SK-N-SH (cell line): ENCODE measurements around the gene PSENEN. TPM values are rescaled to one million over a fixed set of nuclear protein-coding genes. Genes with fewer than 3 reads are reported as not detected.

Experiments
- CTCF ChIA-PET: fragments of 300-600, 350-600 bp; formaldehyde crosslinking; extraction: SDS; loops from one replicate; lab custom pipeline; 2021; lab: Yijun Ruan, JAX
- POLR2A ChIA-PET: fragments of 350-600 bp; sonication (Branson Sonifier 250); formaldehyde crosslinking; extraction: SDS; loops from one replicate; lab custom pipeline; 2020; ENCODE audit warnings: antibody characterized with exemption, inconsistent platforms; lab: Yijun Ruan, JAX
- DNase-seq: peaks from one replicate; pipeline ENCODE4 v3.0.0; 2012
- H2AFZ ChIP-seq: fragments of 200-600 bp; sonication (generic); 2 replicates; pipeline ENCODE4 v1.8.1; 2016; ENCODE audit warnings: antibody characterized with exemption, mild to moderate bottlenecking, low read depth
- H3F3A ChIP-seq: fragments of 200-600 bp; sonication (generic); replicated peaks from 2 replicates; pipeline ENCODE3; 2016; ENCODE audit warnings: antibody characterized with exemption, mild to moderate bottlenecking; ENCODE audit not compliant: insufficient read depth
- H3K27ac ChIP-seq, 2 experiments: fragments of 200-500 bp in 1 of 2; fragments of 200-600 bp in 1 of 2; sonication (Bioruptor generic) in 1 of 2; sonication (generic), shearing (Covaris generic) in 1 of 2; 2 replicates each; pipeline versions ENCODE4 v1.5.1 to v1.6.1; 2014 to 2016; ENCODE audit warnings: low read depth in 2 of 2, inconsistent platforms in 1 of 2, low read length in 1 of 2, mild to moderate bottlenecking in 1 of 2, mixed read lengths in 1 of 2
- H3K27me3 ChIP-seq: fragments of 200-600 bp; sonication (generic), shearing (Covaris generic); 2 replicates; pipeline ENCODE4 v1.6.1; 2016; ENCODE audit warnings: mixed run types; ENCODE audit not compliant: insufficient read depth
- H3K36me3 ChIP-seq, 2 experiments: fragments of 200-500 bp in 1 of 2; fragments of 200-600 bp in 1 of 2; sonication (Bioruptor generic) in 1 of 2; sonication (generic) in 1 of 2; replicated peaks in 1 of 2; 2 replicates each; pipeline versions ENCODE3 to v1.5.1; 2014 to 2016; ENCODE audit warnings: low read length in 1 of 2, mild to moderate bottlenecking in 1 of 2; ENCODE audit not compliant: insufficient read depth in 2 of 2, control insufficient read depth in 1 of 2
- H3K4me1 ChIP-seq, 2 experiments: fragments of 200-500 bp in 1 of 2; fragments of 200-600 bp in 1 of 2; sonication (Bioruptor generic) in 1 of 2; sonication (generic), shearing (Covaris generic) in 1 of 2; 2 replicates each; pipeline versions ENCODE4 v1.5.1 to v1.6.1; 2014 to 2016; ENCODE audit warnings: low read depth in 1 of 2, low read length in 1 of 2, mixed run types in 1 of 2; ENCODE audit not compliant: insufficient read depth in 2 of 2, control insufficient read depth in 1 of 2
- H3K4me2 ChIP-seq: fragments of 200-600 bp; sonication (generic), shearing (Covaris generic); 2 replicates; pipeline ENCODE4 v1.6.1; 2017; ENCODE audit warnings: mixed run types
- H3K4me3 ChIP-seq, 2 experiments: fragments of 200-500 bp in 1 of 2; fragments of 200-600 bp in 1 of 2; sonication (Bioruptor generic) in 1 of 2; sonication (generic), shearing (Covaris generic) in 1 of 2; 2 replicates each; pipeline versions ENCODE4 v1.5.1 to v1.8.1; 2014 to 2016; ENCODE audit warnings: low read depth in 2 of 2, inconsistent platforms in 1 of 2, low read length in 1 of 2, mild to moderate bottlenecking in 1 of 2, mixed read lengths in 1 of 2, moderate library complexity in 1 of 2
- H3K79me2 ChIP-seq: fragments of 200-600 bp; sonication (generic); 2 replicates; pipeline ENCODE4 v1.8.1; 2017; ENCODE audit warnings: mild to moderate bottlenecking; ENCODE audit not compliant: insufficient read depth
- H3K9ac ChIP-seq: fragments of 200-600 bp; sonication (generic); 2 replicates; pipeline ENCODE4 v1.6.1; 2017; ENCODE audit warnings: mixed run types
- H3K9me2 ChIP-seq: fragments of 200-600 bp; sonication (generic); 2 replicates; pipeline ENCODE4 v1.6.1; 2017; ENCODE audit warnings: mixed run types
- H3K9me3 ChIP-seq: fragments of 200-600 bp; sonication (generic); 2 replicates; pipeline ENCODE4 v1.6.1; 2017; ENCODE audit warnings: mixed run types, mild to moderate bottlenecking, moderate library complexity
- H4K20me1 ChIP-seq: fragments of 200-600 bp; sonication (generic); 2 replicates; pipeline ENCODE4 v1.6.1; 2017; ENCODE audit warnings: mild to moderate bottlenecking, mixed run types; ENCODE audit not compliant: insufficient read depth
- FOSL2 ChIP-seq: IDR thresholded peaks from 2 replicates; pipeline ENCODE4 v1.4.0; 2012; ENCODE audit warnings: low read depth, mild to moderate bottlenecking, moderate library complexity, borderline replicate concordance
- FOXM1 ChIP-seq: IDR thresholded peaks from 2 replicates; pipeline ENCODE4 v1.4.0; 2012; ENCODE audit warnings: low read depth, mild to moderate bottlenecking
- GATA2 ChIP-seq: sonication (generic); formaldehyde crosslinking; IDR thresholded peaks from 2 replicates; pipeline ENCODE4 v1.5.0; 2020; ENCODE audit warnings: mild to moderate bottlenecking, missing genetic modification reagents
- MEF2A ChIP-seq: IDR thresholded peaks from 2 replicates; pipeline ENCODE4 v1.4.0; 2012; ENCODE audit warnings: low read depth, borderline replicate concordance
- MXI1 ChIP-seq: IDR thresholded peaks from 2 replicates; pipeline ENCODE4 v1.6.1; 2012; ENCODE audit warnings: mild to moderate bottlenecking, low read depth, low read length, improper control_type of control experiment
- NFIC ChIP-seq: IDR thresholded peaks from 2 replicates; pipeline ENCODE4 v1.4.0; 2012; ENCODE audit warnings: borderline replicate concordance
- RAD21 ChIP-seq: IDR thresholded peaks from 2 replicates; pipeline ENCODE4 v1.6.1; 2012; ENCODE audit warnings: mild to moderate bottlenecking, low read length
- RCOR1 ChIP-seq: fragments of 150-350 bp; IDR thresholded peaks from 2 replicates; pipeline ENCODE4 v1.6.1; 2017; ENCODE audit warnings: antibody characterized with exemption, low read length
- SIN3A ChIP-seq: IDR thresholded peaks from 2 replicates; pipeline ENCODE4 v1.6.1; 2012; ENCODE audit warnings: low read depth, mild to moderate bottlenecking, low read length, moderate library complexity, borderline replicate concordance
- TEAD4 ChIP-seq: IDR thresholded peaks from 2 replicates; pipeline ENCODE4 v1.4.0; 2012; ENCODE audit warnings: mild to moderate bottlenecking, borderline replicate concordance; ENCODE audit not compliant: insufficient read depth
- USF2 ChIP-seq: fragments of 150-350 bp; IDR thresholded peaks from 2 replicates; pipeline ENCODE4 v1.6.1; 2017; ENCODE audit warnings: antibody characterized with exemption, low read length, low read depth, borderline replicate concordance
- WGBS: methylation state at CpG from one replicate; pipeline ENCODE4 v1.1.6; 2017; ENCODE audit warnings: low lambda C conversion rate; 5-methylcytosine and 5-hydroxymethylcytosine counted together
- polyA plus RNA-seq, 3 experiments: library from polyadenylated mRNA; depleted of rRNA; stranded (reverse); fragments of >200 nt; gene quantifications; 2 replicates each; pipeline ENCODE4 v1.2.3, GENCODE V29; 2012
- TF ChIP-seq, protein P1 (sequence below): IDR thresholded peaks from 2 replicates; pipeline ENCODE4 v1.4.0; 2012; ENCODE audit warnings: low read depth, borderline replicate concordance

Gene PSENEN
- polyA plus RNA-seq, 1 of the 3 experiments (the other 2 are of a cell fraction): 99.2 TPM

GRCh38 chr19:35720648-35721047, 24.8 kb upstream of the PSENEN start:
- H3F3A ChIP-seq: peaks cover 6% of the 10 kb centered on the region
- WGBS: 96% methylated on average over 8 of the region's 17 CpGs
- no peaks in the 10 kb centered on the region for H3K27me3 ChIP-seq
- H3K9ac ChIP-seq: no peak overlapping the region
- peaks cover 13 to 51% of the 10 kb centered on the region in 2 experiments for H3K36me3 ChIP-seq
- H3K4me3 ChIP-seq: no peak overlapping the region
- POLR2A ChIA-PET: interaction anchor here (1.6 kb wide), 1 partner anchor 16 kb away, joined by 5 read pairs; no protein-coding TSS in a partner anchor
- peaks cover 28% of the 10 kb centered on the region for H3K79me2 ChIP-seq
- H3K4me1 ChIP-seq: peaks cover 5 to 20% of the 10 kb centered on the region in 2 experiments; a peak in 3 of 4 replicates
- no peaks in the 10 kb centered on the region for H3K9me2 ChIP-seq
- CTCF ChIA-PET: interaction anchor here (2.4 kb wide), 1 partner anchor 20 kb away, joined by 7 read pairs; no protein-coding TSS in a partner anchor
- no peaks in the 10 kb centered on the region for H3K9me3 ChIP-seq
- peaks cover 28% of the 10 kb centered on the region for H4K20me1 ChIP-seq
- H3K4me2 ChIP-seq: no peak overlapping the region
- DNase-seq: no peak
- TF ChIP-seq USF2 (no peak), RCOR1 (no peak), NFIC (no peak)
- TF ChIP-seq, protein P1, sequence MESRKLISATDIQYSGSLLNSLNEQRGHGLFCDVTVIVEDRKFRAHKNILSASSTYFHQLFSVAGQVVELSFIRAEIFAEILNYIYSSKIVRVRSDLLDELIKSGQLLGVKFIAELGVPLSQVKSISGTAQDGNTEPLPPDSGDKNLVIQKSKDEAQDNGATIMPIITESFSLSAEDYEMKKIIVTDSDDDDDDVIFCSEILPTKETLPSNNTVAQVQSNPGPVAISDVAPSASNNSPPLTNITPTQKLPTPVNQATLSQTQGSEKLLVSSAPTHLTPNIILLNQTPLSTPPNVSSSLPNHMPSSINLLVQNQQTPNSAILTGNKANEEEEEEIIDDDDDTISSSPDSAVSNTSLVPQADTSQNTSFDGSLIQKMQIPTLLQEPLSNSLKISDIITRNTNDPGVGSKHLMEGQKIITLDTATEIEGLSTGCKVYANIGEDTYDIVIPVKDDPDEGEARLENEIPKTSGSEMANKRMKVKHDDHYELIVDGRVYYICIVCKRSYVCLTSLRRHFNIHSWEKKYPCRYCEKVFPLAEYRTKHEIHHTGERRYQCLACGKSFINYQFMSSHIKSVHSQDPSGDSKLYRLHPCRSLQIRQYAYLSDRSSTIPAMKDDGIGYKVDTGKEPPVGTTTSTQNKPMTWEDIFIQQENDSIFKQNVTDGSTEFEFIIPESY: no peak
- no peak overlapping the region for H2AFZ ChIP-seq
- no peak overlapping the region for H3K27ac ChIP-seq

GRCh38 chr19:35721374-35721773, 24.1 kb upstream of the PSENEN start:
- no peak for DNase-seq
- no peak overlapping the region for H3K4me2 ChIP-seq

GRCh38 chr19:35722461-35722860, 23.0 kb upstream of the PSENEN start:
- Histone ChIP-seq H3F3A (no peaks in the 10 kb centered on the region), H3K27ac (no peak overlapping the region), H3K9me2 (no peaks in the 10 kb centered on the region), H3K4me3 (no peak overlapping the region), H3K9ac (no peak overlapping the region), H3K36me3 (peaks cover 20 to 66% of the 10 kb centered on the region in 2 experiments), H3K4me1 (peaks cover 0 to 11% of the 10 kb centered on the region in 2 experiments; a peak in 2 of 4 replicates), H3K27me3 (no peaks in the 10 kb centered on the region), H2AFZ (no peak overlapping the region), H3K4me2 (no peak overlapping the region), H3K9me3 (no peaks in the 10 kb centered on the region), H3K79me2 (peaks cover 28% of the 10 kb centered on the region), H4K20me1 (peaks cover 28% of the 10 kb centered on the region)
- no peak for DNase-seq
- ChIA-PET POLR2A (no interaction called here), CTCF (interaction anchor here (2.4 kb wide), 1 partner anchor 18 kb away, joined by 7 read pairs; no protein-coding TSS in a partner anchor)
- WGBS: 87% methylated on average over 10 of the region's 14 CpGs
- no peak for TF ChIP-seq MEF2A
- no peak for TF ChIP-seq FOSL2
- TF ChIP-seq MXI1: no peak
- no peak for TF ChIP-seq GATA2 (CRISPR knock-in tag)
- TF ChIP-seq TEAD4: no peak
- TF ChIP-seq RAD21: no peak
- no peak for TF ChIP-seq FOXM1

More at GRCh38 chr19:35721374-35721773, 24.1 kb upstream of the PSENEN start:
- no peaks in the 10 kb centered on the region for H3K9me3 ChIP-seq
- no peak for TF ChIP-seq SIN3A
- H3K4me1 ChIP-seq: peaks cover 0 to 13% of the 10 kb centered on the region in 2 experiments; a peak in 2 of 4 replicates
- H3K9me2 ChIP-seq: no peaks in the 10 kb centered on the region
- H3K36me3 ChIP-seq: peaks cover 19 to 58% of the 10 kb centered on the region in 2 experiments
- peaks cover 6% of the 10 kb centered on the region for H3F3A ChIP-seq
- H3K9ac ChIP-seq: no peak overlapping the region
- no peaks in the 10 kb centered on the region for H3K27me3 ChIP-seq
- no peak overlapping the region for H2AFZ ChIP-seq
- POLR2A ChIA-PET: interaction anchor here (1.6 kb wide), 1 partner anchor 16 kb away, joined by 5 read pairs; no protein-coding TSS in a partner anchor
- 95% methylated on average over 15 of the region's 16 CpGs for WGBS
- H3K79me2 ChIP-seq: peaks cover 28% of the 10 kb centered on the region
- no peak overlapping the region for H3K27ac ChIP-seq
- CTCF ChIA-PET: interaction anchor here (2.4 kb wide), 1 partner anchor 19 kb away, joined by 7 read pairs; no protein-coding TSS in a partner anchor
- H3K4me3 ChIP-seq: no peak overlapping the region
- peaks cover 28% of the 10 kb centered on the region for H4K20me1 ChIP-seq
